A549 (cell line): ENCODE data around the gene ATM.

ENCODE experiments used
- CEBPB ChIP-seq, 2 experiments: fragments of >200 bp in 1 of 2; sonication (Bioruptor Twin) in 1 of 2; formaldehyde crosslinking in 1 of 2; IDR thresholded peaks; 2 replicates each; pipeline ENCODE4 v1.6.1; 2012 to 2016
- CHD2 ChIP-seq: fragments of 150-350 bp; IDR thresholded peaks from 2 replicates; pipeline ENCODE4 v1.6.1; 2014; ENCODE audit warnings: low read length; ENCODE audit not compliant: partially characterized antibody
- CTCF ChIP-seq: fragments of >200 bp; sonication (Bioruptor Twin); formaldehyde crosslinking; IDR thresholded peaks from 3 replicates; pipeline ENCODE4 v1.5.1; 2016
- GATA3 ChIP-seq: IDR thresholded peaks from 2 replicates; pipeline ENCODE4 v1.6.1; 2012; ENCODE audit warnings: borderline replicate concordance
- PHF8 ChIP-seq: fragments of 200-600 bp; sonication (generic); IDR thresholded peaks from 2 replicates; pipeline ENCODE4 v1.6.1; 2016; ENCODE audit warnings: low read depth, mild to moderate bottlenecking, antibody characterized with exemption, moderate library complexity, borderline replicate concordance
- POLR2A ChIP-seq: IDR thresholded peaks from 2 replicates; pipeline ENCODE4 v1.6.1; 2012; ENCODE audit warnings: mild to moderate bottlenecking, low read length
- RCOR1 ChIP-seq: fragments of 150-350 bp; IDR thresholded peaks from 2 replicates; pipeline ENCODE4 v1.6.1; 2014; ENCODE audit warnings: antibody characterized with exemption, low read length, low read depth
- RFX5 ChIP-seq: fragments of 450-650 bp; IDR thresholded peaks from 2 replicates; pipeline ENCODE4 v1.7.1; 2014; ENCODE audit warnings: antibody characterized with exemption, mild to moderate bottlenecking, moderate library complexity

- no peak for TF ChIP-seq RFX5
- TF ChIP-seq PHF8 = no peak
- TF ChIP-seq RCOR1 = no peak
- no peak for TF ChIP-seq POLR2A
- TF ChIP-seq CTCF = no peak
- TF ChIP-seq CHD2 = no peak
- no peak for TF ChIP-seq CEBPB (IDR thresholded peaks at IDR 0.05)
- TF ChIP-seq GATA3 = no peak
Observed at GRCh38 chr11:108239076-108239475, 16.2 kb downstream of the ATM start.
